GM12878 (cell line): Measurements from ENCODE around the gene AIG1. TPM values are rescaled to one million over a fixed set of nuclear protein-coding genes. Genes with fewer than 3 reads are reported as not detected.

Experiments
- ATAC-seq: fragments of 200-7000 bp; cut with Tn5 transposase; 3 replicates; pipeline ENCODE4 v1.9.1; 2020; ENCODE audit warnings: mild to moderate bottlenecking, moderate library complexity
- BruUV-seq: library from RNA; stranded (reverse); fragments of 400-500 nt; replicated peaks from 2 replicates; lab custom pipeline; 2021; lab: Mats Ljungman, UMichigan
- CTCF ChIA-PET: fragments of 300-600 bp; sonication (Branson Sonifier 250); formaldehyde crosslinking; extraction: SDS; loops from one replicate; lab custom pipeline; 2021; ENCODE audit warnings: inconsistent platforms; lab: Yijun Ruan, JAX
- POLR2A ChIA-PET: fragments of 350-600 bp; formaldehyde crosslinking; extraction: SDS; loops from one replicate; lab custom pipeline; 2021; ENCODE audit warnings: inconsistent platforms; lab: Charles Lee
- RAD21 ChIA-PET: fragments of 300-600 bp; sonication (Branson Sonifier 250); formaldehyde crosslinking; loops from one replicate; lab custom pipeline; 2023; ENCODE audit warnings: antibody characterized with exemption; ENCODE audit not compliant: unreplicated experiment; lab: Charles Lee
- SMC1A ChIA-PET: fragments of 300-600 bp; sonication (Branson Sonifier 250); formaldehyde crosslinking; loops from one replicate; lab custom pipeline; 2023; ENCODE audit not compliant: unreplicated experiment, uncharacterized antibody; lab: Charles Lee
- DNase-seq: peaks from one replicate; pipeline ENCODE4 v3.0.0-alpha.2; 2011; ENCODE audit warnings: low read depth, low spot score
- FAIRE-seq: peaks from 3 replicates; lab custom pipeline; 2011; peaks lifted over from hg19 to GRCh38; lab: Jason Lieb, UNC
- H2AFZ ChIP-seq: 2 replicates; pipeline ENCODE4 v1.6.0; 2011; ENCODE audit warnings: low read depth, low read length, control low read depth; ENCODE audit not compliant: control insufficient read depth
- H3K27ac ChIP-seq: 2 replicates; pipeline ENCODE4 v1.5.1; 2011; ENCODE audit warnings: control low read depth; ENCODE audit not compliant: control insufficient read depth, insufficient read depth
- H3K27me3 ChIP-seq, 2 experiments: replicated peaks in 1 of 2; 2 replicates each; pipeline versions ENCODE4 v1.6.0 to v1.6.1; 2011; ENCODE audit warnings: low read length in 1 of 2; ENCODE audit not compliant: control insufficient read depth in 2 of 2, insufficient read depth in 2 of 2
- H3K36me3 ChIP-seq, 2 experiments: 2 replicates each; pipeline ENCODE4 v1.5.1; 2011; ENCODE audit warnings: low read length in 1 of 2; ENCODE audit not compliant: control insufficient read depth in 2 of 2, insufficient read depth in 2 of 2
- H3K4me1 ChIP-seq: 2 replicates; pipeline ENCODE4 v1.6.1; 2011; ENCODE audit warnings: mild to moderate bottlenecking, low read length, moderate library complexity, mixed read lengths; ENCODE audit not compliant: control insufficient read depth, insufficient read depth
- H3K4me2 ChIP-seq: 2 replicates; pipeline ENCODE4 v1.6.0; 2011; ENCODE audit warnings: control low read depth; ENCODE audit not compliant: control insufficient read depth, insufficient read depth
- H3K4me3 ChIP-seq: fragments of 200-600 bp; sonication (generic); 2 replicates; pipeline ENCODE4 v1.5.1; 2016
- H3K79me2 ChIP-seq: 2 replicates; pipeline ENCODE4 v1.6.0; 2011; ENCODE audit warnings: low read length; ENCODE audit not compliant: control insufficient read depth, insufficient read depth
- H3K9ac ChIP-seq: 2 replicates; pipeline ENCODE4 v1.8.0; 2011; ENCODE audit warnings: low read length, control low read depth, mixed read lengths; ENCODE audit not compliant: control insufficient read depth, insufficient read depth
- H3K9me3 ChIP-seq: replicated peaks from 3 replicates; pipeline ENCODE4 v1.5.1; 2011; ENCODE audit warnings: mild to moderate bottlenecking, low read length; ENCODE audit not compliant: control insufficient read depth, insufficient read depth
- H4K20me1 ChIP-seq: 2 replicates; pipeline ENCODE4 v1.6.0; 2011; ENCODE audit not compliant: control insufficient read depth, insufficient read depth
- ATF7 ChIP-seq: fragments of 450-650 bp; IDR thresholded peaks from 2 replicates; pipeline ENCODE4 v1.6.1; 2016; ENCODE audit warnings: low read depth, mild to moderate bottlenecking
- BCL3 ChIP-seq: IDR thresholded peaks from 2 replicates; pipeline ENCODE4 v1.6.1; 2011; ENCODE audit warnings: borderline replicate concordance, low read depth, mild to moderate bottlenecking, moderate library complexity, low read length; ENCODE audit not compliant: insufficient read depth, poor library complexity, severe bottlenecking
- E2F4 ChIP-seq: IDR thresholded peaks from 2 replicates; pipeline ENCODE4 v1.6.1; 2012; ENCODE audit warnings: low read depth, low read length, improper control_type of control experiment
- IKZF2 ChIP-seq, 2 experiments: fragments of 450-650 bp; IDR thresholded peaks; 2 replicates each; pipeline ENCODE4 v1.6.1; 2017; ENCODE audit warnings: mild to moderate bottlenecking in 2 of 2, moderate library complexity in 2 of 2
- NFIC ChIP-seq: IDR thresholded peaks from 2 replicates; pipeline ENCODE4 v1.6.1; 2012; ENCODE audit warnings: low read depth, mild to moderate bottlenecking, inconsistent platforms, low read length, moderate library complexity
- NRF1 ChIP-seq: conservative IDR thresholded peaks from 2 replicates; pipeline ENCODE4 v1.6.1; 2011; ENCODE audit warnings: mild to moderate bottlenecking, low read depth, low read length, improper control_type of control experiment
- PML ChIP-seq: IDR thresholded peaks from 2 replicates; pipeline ENCODE4 v1.6.1; 2012; ENCODE audit warnings: low read length, inconsistent platforms
- POLR2AphosphoS5 ChIP-seq: IDR thresholded peaks from 2 replicates; pipeline ENCODE4 v1.6.1; 2011; ENCODE audit warnings: mild to moderate bottlenecking, low read length, inconsistent platforms
- PRDM15 ChIP-seq: fragments of 450-650 bp; formaldehyde crosslinking; IDR thresholded peaks from 2 replicates; pipeline ENCODE4 v1.4.0; 2020; ENCODE audit warnings: mild to moderate bottlenecking, moderate library complexity
- RAD51 ChIP-seq: fragments of 450-650 bp; IDR thresholded peaks from 2 replicates; pipeline ENCODE4 v1.6.1; 2016; ENCODE audit warnings: moderate library complexity, mild to moderate bottlenecking, inconsistent platforms
- RCOR1 ChIP-seq: conservative IDR thresholded peaks from 2 replicates; pipeline ENCODE4 v1.6.1; 2012; ENCODE audit warnings: low read depth, low read length, improper control_type of control experiment
- RELA ChIP-seq: fragments of 450-650 bp; IDR thresholded peaks from 2 replicates; pipeline ENCODE4 v1.8.0; 2014; ENCODE audit warnings: borderline replicate concordance; ENCODE audit not compliant: partially characterized antibody
- SMAD1 ChIP-seq: fragments of 450-650 bp; IDR thresholded peaks from 2 replicates; pipeline ENCODE4 v1.6.1; 2018; ENCODE audit warnings: mild to moderate bottlenecking, low read depth; ENCODE audit not compliant: partially characterized antibody
- SPI1 ChIP-seq: IDR thresholded peaks from 2 replicates; pipeline ENCODE4 v1.6.1; 2011; ENCODE audit warnings: low read depth, mild to moderate bottlenecking, low read length, moderate library complexity, borderline replicate concordance; ENCODE audit not compliant: insufficient read depth
- WRNIP1 ChIP-seq: IDR thresholded peaks from 2 replicates; pipeline ENCODE4 v1.6.1; 2011; ENCODE audit warnings: low read depth, low read length, improper control_type of control experiment, borderline replicate concordance
- ZBTB4 ChIP-seq: fragments of 450-650 bp; formaldehyde crosslinking; IDR thresholded peaks from 2 replicates; pipeline ENCODE4 v1.4.0; 2022; ENCODE audit warnings: mild to moderate bottlenecking, moderate library complexity
- WGBS: methylation state at CpG from one replicate; pipeline ENCODE4 v1.1.6; 2016; ENCODE audit warnings: low lambda C conversion rate; ENCODE audit not compliant: insufficient replicate concordance, insufficient coverage; ENCODE audit errors: missing lambda C conversion rate; 5-methylcytosine and 5-hydroxymethylcytosine counted together
- in situ Hi-C: fragments of 300-500 bp; cut with MboI; formaldehyde crosslinking; loops from 9 replicates; pipeline ENCODE4 v1.14.3; 2018; ENCODE audit warnings: mixed read lengths
- intact Hi-C: fragments of 100-400 bp; cut with micrococcal nuclease; formaldehyde crosslinking; loops from one replicate; pipeline ENCODE4 v1.14.2; 2022; ENCODE audit not compliant: unreplicated experiment
- polyA plus RNA-seq, 11 experiments: library from polyadenylated mRNA; depleted of rRNA in 4 of 11; unstranded in 6 of 11; stranded (reverse) in 5 of 11; fragments of >200 nt; fragmentation: Nextera tagmentation in 4 of 11; fragmentation: Illumina TruSeq in 1 of 11; extraction: Ambion mirVana in 4 of 11; extraction: Trizol in 1 of 11; gene quantifications; 1 replicate in 1 of 11; 2 replicates in 10 of 11; pipeline versions ENCODE4 v1.2.1 to v1.2.3, GENCODE V29; 2011 to 2016; ENCODE audit warnings: inconsistent platforms in 2 of 11, missing spikeins in 2 of 11, low read depth in 1 of 11
- total RNA-seq, 4 experiments: library from RNA; depleted of rRNA in 3 of 4; stranded (reverse); fragments of >200 nt in 3 of 4; fragmentation: Illumina TruSeq in 1 of 4; extraction: Trizol in 1 of 4; gene quantifications; 2 replicates each; pipeline versions ENCODE4 v1.2.1 to v1.2.3, GENCODE V29; 2013 to 2021

AIG1 gene
- total and polyA plus RNA-seq, 10 of the 15 experiments (the other 5 are each of a cell fraction or from before 2014, with no cell fraction given): 27.0 to 74.5 (median 36.4) TPM

- Histone ChIP-seq H4K20me1 (no peaks in the 10 kb centered on the region), H2AFZ (no peak overlapping the region), H3K79me2 (no peaks in the 10 kb centered on the region), H3K4me1 (no peaks in the 10 kb centered on the region), H3K9me3 (peaks cover 5% of the 10 kb centered on the region), H3K27me3 (no peaks in the 10 kb centered on the region), H3K27ac (no peak overlapping the region), H3K4me3 (no peak overlapping the region), H3K9ac (no peak overlapping the region), H3K4me2 (no peak overlapping the region), H3K36me3 (no peaks in the 10 kb centered on the region; a peak in 1 of 4 replicates)
- no TSS peak for BruUV-seq
- RAD21 ChIA-PET: no interaction called here
- DNase-seq: no peak
- no peak for ATAC-seq
- no peak for FAIRE-seq
- intact Hi-C loops: no loop called here
- CTCF ChIA-PET: no interaction called here
- SMC1A ChIA-PET: interaction anchor here (1.2 kb wide), 1 partner anchor 10 kb away, joined by 4 read pairs; no protein-coding TSS in a partner anchor
- POLR2A ChIA-PET: no interaction called here
- 74% methylated on average over 2 of the region's 2 CpGs for WGBS
- in situ Hi-C loops: no loop called here
- TF ChIP-seq ATF7 (no peak), E2F4 (no peak), NRF1 (no peak), IKZF2 (IDR thresholded peaks at IDR 0.05) (no peak), SMAD1 (no peak), BCL3 (no peak), RELA (no peak), RCOR1 (no peak), PRDM15 (CRISPR knock-in tag) (no peak), SPI1 (no peak), POLR2AphosphoS5 (no peak), PML (no peak), RAD51 (no peak), ZBTB4 (CRISPR knock-in tag) (no peak), WRNIP1 (no peak), NFIC (no peak)
These were observed 74.6 kb downstream of the AIG1 start for GRCh38 chr6:143135325-143135724.
